Nucleus accumbens (tissue), 56 donors: ENCODE results near the gene GLOD4.
A peak's percentile ranks its signal among the peaks of the same experiment; 100 is the strongest.
"Not testable (repeated sequence)": the region's sequence is repeated elsewhere in the genome, so short reads cannot be mapped to it uniquely, and the experiment has no call there.

Experiments
- DNase-seq, 56 donors: peaks; one replicate each; lab custom pipeline; 2025; lab: John Stamatoyannopoulos, UW

Gene GLOD4

DNA sequence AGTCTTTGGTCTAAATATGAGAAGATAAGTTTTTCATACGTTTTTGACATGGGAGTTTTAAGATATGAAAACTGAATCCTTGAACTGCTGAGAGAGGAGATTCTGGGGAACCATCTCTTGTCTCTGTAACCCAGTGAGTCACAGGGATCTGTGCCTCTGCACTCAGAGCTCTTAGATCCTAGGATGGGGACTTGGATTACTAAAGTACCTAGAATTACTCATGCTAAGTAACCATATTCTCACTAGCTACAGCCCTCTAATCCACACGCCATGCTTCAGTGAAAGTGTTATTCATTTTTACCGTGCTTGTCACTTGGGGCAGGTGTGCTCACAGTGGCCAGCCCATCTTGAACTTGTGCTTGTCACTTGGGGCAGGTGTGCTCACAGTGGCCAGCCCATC, 2.1 kb upstream of the GLOD4 start:
- no peak for DNase-seq

DNA sequence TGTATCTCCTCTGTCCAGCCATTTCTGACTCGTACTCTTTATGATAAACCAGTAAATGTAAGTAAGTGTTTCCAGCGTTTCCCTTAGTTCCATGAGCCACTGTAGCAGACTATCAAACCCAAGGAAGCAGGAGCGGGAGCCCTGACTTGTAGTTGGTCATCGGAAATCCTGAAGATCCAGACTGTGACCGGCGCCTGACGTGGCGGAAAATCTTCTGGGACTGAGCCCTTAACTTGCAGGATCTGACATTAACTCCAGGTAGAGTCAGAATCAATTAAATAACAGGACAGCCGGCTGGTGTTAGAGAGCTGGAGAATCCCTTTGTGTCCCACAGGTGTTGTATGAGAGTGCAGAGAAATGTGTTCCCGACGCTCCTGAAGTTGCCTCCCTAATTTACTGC, 4.0 kb downstream of the GLOD4 start:
- DNase-seq, result no peak

DNA sequence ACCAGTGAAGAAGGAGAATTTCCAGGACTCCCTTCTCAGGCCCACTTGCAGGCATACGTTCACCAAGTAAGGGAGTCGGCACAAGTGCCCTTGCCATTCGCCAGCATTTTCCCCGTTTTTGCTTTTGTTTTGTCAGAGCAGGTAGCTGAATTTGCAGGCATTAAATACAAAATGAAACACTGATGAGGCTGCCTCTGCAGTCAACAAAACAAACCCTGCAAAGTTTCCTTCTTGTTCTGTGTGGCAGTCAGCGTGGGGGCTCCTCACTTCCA, 7.8 kb downstream of the GLOD4 start:
- DNase-seq, result no peak

DNA sequence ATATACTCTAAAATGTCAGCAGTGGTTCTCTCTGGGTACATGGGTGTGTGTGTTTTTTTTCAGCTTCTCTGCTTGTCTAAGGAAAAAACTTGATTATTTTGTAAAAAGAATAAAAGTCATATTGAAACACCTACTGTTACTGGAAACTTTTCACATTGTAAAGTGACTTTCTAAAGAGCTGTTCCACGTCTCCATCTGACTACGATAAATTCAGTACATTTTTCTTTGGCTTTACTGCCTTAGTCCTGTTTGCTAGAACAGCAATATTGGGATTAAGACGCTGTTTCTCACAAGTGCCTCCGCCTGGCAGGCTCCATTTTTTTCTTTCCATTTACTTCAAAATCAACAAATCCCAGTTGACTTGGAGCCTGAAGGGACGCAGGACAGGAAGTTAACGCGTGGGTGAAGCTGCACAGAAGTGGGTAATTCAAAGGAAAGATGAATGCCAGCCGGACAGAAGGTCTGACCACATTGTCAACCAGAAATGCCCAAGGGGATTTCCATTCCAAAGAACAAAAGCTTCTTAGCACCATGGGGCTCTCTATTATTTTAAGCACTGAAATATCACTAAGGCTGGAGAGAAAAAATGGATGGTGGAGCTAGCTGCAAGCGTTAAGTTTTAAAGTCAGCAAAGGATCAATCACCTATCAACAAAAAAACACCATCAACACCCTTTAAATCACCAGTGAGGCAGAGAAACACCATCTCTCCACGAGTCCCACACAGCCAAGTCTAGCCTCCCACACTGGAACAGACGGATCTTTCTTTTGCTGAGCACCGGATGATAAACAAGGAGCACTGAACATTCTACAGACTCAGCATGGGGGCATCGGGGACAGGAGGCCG, 8.4 kb downstream of the GLOD4 start:
- no peak for DNase-seq

DNA sequence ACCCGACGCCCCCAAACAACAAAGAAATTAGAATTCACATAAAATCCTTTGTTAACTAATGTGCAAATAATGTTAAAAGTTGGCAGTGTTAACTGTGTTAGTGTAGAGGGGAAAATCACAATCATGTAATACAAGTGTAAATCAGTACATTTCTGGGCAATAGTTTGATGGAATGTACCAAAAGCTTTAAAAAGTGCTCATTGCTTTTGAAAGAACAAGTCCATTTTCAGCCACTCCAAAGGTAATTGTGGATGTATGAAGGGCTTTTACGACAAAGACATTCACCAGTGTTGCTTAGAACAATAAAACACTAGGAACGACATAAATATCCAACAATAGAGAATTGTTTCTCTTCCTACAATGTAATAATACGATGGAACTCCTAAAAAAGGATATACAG, 9.1 kb downstream of the GLOD4 start:
- no peak for DNase-seq

DNA sequence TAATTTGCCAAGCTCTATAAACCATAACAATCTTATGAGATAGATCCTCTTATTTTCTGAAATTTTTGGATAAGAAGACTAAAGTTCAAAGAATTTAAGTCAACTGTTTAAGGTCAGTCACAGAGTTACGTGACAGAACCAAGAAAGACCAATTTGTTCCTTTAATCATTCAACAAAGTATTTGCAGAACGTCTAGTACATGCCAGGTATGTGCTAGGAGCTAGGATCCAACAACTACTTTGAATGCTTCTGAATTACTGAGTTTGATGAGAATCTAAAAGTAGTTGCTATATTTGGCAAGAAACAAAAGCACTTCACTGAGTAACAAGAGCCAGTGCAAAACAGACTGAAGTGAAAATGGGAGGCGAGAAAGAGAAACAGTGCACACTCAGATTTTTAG, 15.0 kb downstream of the GLOD4 start:
- no peak for DNase-seq

DNA sequence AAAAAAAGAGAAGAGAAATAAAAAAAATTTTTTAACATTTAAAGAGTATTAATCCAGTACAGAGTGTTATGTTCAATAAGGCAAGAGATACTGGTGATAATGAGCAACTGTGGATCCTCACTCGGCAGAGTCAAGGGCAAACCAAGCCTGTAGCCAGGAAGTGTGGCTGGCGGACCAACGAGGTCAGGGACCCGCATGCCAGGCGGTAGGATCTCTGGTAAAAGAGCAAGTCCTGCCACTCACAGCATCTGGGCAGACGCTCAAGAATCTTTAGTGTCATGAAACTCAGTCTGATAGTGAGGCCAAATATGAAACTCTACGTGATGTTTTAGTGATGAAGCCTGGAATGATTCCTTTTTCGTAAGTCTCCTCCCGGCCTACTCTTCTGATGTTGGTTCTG, 21.7 kb downstream of the GLOD4 start:
- DNase-seq, result no peak

DNA sequence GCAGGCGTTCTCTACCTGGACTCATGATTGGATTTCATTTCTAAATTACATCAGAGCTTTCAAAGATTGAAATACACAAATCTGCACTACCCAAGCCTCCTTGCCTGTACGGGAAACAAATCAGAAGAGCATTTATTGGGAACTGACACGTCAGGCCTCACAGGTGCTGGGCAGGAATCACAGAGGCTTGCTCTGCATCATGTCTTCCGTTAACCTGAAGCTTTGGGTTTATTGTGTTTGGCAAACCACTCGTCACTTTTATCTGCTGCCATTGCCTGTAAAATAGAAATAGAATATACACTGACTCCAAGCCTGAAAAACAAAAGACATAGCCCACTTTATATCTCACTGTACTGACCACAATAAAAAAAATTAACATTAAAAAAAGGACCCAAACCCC, 22.1 kb downstream of the GLOD4 start:
- DNase-seq, result no peak

DNA sequence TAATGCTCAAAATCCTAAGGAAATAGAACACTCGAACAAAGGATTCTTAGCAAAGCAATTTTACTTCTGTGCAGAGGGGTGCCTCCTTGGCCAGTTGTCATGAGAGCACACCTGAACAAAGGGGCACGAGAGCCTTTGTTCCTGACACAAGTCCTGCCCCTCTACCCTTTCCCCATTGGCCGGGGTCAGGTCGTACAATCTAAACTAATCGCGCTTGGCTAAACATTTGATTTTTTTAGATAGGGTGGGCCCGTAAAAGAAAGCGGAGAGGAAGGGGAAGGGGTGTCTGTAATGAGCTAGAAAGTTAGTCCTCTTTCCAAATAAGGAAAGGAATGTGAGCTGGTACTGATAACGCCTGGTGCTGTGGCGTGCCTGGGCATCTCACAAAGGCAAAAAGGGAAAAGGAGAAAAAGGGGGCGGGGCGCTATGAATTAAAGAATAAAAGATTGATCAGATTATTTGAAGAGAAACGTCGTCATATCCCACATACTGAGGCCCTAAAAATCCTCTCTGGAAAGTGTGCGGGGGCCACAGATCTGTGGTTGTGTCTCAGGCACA, 26.0 kb downstream of the GLOD4 start:
- not testable (repeated sequence) for DNase-seq

DNA sequence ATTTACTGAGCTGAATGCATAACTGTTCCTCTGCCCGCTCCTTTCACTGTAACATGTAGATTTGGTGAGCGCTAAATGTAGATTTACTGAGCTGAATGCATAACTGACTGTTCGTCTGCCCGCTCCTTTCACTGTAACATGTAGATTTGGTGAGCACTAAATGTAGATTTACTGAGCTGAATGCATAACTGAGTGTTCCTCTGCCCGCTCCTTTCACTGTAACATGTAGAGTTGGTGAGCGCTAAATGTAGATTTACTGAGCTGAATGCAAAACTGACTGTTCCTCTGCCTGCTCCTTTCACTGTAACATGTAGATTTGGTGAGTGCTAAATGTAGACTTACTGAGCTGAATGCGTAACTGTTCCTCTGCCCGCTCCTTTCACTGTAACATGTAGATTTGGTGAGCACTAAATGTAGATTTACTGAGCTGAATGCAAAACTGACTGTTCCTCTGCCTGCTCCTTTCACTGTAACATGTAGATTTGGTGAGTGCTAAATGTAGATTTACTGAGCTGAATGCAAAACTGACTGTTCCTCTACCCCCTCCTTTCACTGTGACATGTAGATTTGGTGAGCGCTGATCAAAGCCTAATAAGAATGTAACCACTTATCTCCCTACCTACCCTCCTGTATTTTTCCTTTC, 26.6 kb downstream of the GLOD4 start:
- DNase-seq, result not testable (repeated sequence)

DNA sequence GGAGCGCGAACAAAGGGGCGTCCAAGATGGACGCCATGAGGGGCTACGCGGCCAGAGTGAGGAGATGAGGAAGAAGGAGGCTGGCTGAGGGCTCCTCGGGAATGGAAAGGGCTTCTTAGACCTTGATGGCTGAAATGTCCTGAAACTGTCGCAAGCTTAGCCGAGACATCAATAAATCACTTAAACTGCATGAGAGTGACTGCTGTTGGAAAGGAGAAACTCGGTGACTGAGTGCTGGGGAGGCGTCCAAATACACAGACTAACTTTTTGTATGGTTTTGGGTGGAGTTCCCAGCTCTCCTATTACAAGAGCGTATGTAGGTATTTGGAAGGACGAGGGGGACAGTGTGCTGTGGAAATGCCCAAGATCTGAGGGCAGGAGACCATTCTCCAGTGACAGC, 28.7 kb downstream of the GLOD4 start:
- DNase-seq, result no peak

DNA sequence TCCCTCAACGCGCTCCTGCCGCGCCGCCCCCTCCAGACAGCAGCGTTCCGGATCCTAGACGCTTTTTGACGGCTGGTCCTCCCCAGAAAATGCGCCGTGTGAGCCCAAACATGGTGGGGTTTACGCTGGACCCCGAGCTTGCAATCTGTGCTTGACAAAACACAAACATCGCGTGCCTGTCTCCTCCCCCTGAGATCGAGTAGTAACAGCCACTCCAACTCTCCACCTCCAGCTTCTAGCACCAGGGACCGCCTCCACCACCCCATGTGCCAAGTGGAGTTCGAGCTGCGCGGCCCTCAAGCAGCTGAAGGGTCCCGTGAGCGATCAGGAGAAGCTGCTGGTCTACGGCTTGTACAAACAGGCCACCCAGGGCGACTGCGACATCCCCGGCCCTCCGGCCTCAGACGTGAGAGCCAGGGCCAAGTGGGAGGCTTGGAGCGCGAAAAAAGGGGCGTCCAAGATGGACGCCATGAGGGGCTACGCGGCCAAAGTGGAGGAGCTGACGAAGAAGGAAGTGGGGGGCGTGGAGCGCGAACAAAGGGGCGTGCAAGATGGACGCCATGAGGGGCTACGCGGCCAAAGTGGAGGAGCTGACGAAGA, 29.4 kb downstream of the GLOD4 start:
- peak in 22 of 56 donors; percentile 8 to 57 (median 32) for DNase-seq

DNA sequence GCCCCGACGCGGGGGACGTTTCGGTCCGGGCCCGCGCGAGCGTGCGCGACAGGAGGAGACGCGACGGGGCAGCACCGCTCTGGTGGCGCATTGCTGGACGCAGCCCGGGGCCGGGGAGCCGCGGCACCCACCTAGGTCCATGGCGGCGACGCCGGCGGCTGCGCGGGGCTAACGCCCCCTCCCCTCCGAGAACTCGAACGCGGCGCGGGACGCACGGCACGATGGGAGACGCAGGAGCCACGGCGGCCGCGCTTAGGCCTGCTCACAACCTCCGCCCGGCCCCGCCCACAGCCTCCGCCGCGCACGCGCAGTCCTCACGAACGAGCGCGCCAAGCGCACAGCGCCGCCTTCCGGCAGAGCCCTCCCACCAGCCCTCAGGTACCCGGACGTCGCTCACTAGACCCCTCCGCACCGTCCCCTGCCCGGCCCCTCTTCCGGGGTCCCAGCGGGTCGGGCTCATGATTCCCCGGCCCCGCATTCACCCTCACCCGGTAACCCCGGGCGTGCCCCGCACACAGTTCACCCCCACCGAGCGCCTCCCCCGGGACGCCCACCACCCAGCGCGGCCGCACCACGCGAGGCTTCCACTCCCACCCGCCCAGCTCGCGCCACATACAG, 30.0 kb downstream of the GLOD4 start, which contains the start of gene GEMIN4:
TSS of gene GEMIN4 (minus strand) at position 263 of the 618 bp plus-strand sequence. CDS start at position 141, 122 bp downstream.
- peak in 54 of 56 donors; percentile 57 to 94 (median 83) for DNase-seq

DNA sequence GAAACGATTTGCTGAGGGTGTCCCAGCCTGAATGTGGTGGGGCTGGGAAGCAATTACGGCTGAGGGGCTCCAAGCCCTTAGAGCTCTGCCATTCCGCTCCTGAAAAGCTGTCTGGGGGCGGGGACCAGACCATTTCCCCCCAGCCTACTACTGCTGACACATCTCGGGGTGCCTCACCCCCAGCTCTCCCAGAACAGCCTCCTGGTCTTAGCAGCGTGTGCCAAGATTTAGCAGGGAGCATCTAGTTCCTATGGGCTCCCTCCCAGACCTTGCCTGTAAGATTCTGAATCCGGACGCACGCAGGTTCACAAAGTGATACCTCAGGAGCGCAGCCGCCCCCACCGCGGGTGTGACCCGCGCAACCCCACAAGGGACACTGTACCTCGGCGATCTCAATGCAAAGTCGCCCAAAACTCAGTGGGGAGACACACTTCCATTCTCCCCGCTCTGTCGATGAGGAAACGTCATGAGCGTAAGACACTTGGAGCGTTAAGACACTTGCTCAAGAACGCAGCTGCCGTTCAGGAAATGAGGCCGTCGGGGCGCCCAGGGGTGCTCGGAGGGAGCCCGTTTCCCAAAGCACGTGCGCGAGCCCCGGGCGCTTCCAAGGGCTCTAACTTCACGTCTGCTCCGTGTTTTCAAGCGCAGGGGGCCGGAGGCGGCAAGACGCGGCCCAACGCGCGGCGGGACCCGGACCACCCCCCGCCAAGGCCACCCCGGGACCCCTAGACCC, 30.6 kb downstream of the GLOD4 start:
- peak in 7 of 56 donors; percentile 8 to 53 (median 39) for DNase-seq

DNA sequence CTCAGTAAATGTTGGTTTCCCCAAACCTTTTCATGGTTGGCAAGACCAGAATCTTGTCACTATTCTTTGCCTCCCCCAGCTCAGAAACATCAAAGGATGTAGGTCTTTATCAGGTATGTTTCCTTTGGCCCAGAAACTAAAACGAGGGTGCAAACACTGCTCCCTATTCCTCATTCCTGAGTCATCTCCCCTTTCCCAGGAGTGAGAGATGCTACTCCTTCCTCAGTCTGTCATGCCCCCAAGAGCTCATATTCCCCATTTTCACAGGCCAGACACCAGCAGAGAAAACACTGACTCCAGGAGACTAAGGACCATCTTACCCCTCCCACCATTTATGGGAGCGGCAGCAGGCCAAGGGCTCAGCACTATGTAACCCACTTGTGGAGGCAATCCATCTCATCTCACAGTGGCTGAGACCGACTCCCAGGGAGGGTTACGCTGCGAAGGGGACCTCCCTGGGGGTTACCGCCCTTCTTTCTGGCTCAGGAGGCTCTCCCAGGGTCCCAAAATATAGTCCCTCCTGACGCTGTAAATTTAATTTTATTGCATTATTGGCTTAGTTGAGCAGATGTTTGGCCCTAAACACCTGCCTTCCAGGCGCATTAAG, 31.5 kb downstream of the GLOD4 start:
- DNase-seq, result no peak

DNA sequence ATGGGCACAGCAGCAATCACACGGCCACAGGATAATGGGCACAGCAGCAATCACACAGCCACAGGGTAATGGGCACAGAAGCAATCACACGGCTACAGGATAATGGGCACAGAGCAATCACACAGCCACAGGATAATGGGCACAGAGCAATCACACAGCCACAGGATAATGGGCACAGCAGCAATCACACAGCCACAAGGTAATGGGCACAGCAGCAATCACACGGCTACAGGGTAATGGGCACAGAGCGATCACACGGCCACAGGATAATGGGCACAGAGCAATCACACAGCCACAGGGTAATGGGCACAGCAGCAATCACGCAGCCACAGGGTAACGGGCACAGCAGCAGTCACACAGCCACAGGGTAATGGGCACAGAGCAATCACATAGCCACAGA, 32.7 kb downstream of the GLOD4 start:
- not testable (repeated sequence) for DNase-seq

DNA sequence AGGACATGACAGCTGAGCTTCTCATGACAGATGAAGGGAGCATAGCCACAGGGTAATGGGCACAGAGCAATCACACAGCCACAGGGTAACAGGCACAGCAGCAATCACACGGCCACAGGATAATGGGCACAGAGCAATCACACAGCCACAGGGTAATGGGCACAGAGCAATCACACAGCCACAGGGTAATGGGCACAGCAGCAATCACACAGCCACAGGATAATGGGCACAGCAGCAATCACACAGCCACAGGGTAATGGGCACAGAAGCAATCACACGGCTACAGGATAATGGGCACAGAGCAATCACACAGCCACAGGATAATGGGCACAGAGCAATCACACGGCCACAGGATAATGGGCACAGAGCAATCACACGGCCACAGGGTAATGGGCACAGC, 33.5 kb downstream of the GLOD4 start:
- not testable (repeated sequence) for DNase-seq

DNA sequence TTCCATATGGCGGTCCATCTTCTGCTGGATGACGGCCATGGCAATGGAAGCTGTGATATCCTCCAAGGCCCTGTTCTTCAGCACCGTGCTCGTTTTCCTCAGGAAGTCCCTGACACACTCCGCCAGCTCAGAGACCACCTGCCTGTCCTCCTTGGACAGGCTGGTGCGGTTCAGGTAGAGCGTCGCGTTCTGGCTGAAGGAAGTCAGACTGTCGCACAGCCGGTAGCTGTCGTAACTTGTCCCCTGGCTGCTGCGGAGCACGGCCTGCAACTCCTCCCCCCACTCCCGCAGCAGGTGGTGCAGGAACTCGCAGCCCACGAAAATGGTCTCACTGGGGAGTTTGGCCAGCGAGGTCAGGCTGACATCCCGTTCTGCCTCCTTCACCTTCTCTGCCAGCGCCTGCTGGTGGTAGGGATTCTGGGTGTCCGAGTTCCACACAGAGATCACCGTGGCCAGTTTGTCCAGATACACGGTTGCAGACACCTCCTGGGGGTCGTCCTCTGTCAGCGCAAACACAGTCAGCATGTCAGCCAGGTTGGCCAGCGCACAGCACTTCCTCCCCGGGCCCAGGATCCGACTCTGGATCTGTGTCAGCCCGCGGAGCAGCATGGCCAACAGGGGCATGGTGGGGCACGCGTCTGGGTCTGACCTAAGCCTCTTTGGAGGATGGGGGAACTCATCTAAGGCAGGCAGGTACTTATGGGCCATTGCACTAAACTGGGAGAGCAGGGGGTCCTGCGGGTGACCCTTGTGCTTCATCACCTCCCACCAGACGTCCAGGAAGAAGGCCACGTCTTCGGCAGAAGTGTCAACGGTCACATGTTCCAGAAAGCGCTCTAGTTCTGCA, 35.1 kb downstream of the GLOD4 start:
- DNase-seq, result no peak

DNA sequence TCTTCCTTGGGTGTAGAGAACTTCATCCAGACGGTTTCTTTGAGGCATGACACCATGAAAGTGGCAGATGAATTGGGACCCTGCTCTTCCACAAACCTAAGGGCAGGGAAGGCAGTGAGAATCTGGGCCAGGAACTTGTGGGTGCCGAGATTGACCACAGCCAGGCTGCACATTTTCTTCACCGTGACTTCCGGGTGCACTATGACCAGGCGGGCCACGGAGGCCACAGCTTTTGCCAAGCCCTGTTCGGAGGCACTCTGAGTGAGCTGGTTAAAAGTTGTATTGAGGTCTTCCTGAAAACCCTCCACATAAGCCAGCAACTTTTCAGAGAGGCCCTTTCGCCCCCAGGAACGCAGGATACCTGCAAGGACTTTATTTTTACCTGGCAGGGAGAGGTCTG, 35.9 kb downstream of the GLOD4 start:
- no peak for DNase-seq
